22Rv1 (cell line): Measurements from ENCODE around the gene VWC2.

ENCODE experiments used
- ZFX ChIP-seq: fragments of 450-650 bp; IDR thresholded peaks from 2 replicates; pipeline ENCODE4 v1.6.1; 2017; ENCODE audit warnings: antibody characterized with exemption, borderline replicate concordance
- TF ChIP-seq, protein P1 (sequence below): fragments of 450-650 bp; IDR thresholded peaks from 2 replicates; pipeline ENCODE4 v1.5.1; 2017; ENCODE audit warnings: mild to moderate bottlenecking

DNA sequence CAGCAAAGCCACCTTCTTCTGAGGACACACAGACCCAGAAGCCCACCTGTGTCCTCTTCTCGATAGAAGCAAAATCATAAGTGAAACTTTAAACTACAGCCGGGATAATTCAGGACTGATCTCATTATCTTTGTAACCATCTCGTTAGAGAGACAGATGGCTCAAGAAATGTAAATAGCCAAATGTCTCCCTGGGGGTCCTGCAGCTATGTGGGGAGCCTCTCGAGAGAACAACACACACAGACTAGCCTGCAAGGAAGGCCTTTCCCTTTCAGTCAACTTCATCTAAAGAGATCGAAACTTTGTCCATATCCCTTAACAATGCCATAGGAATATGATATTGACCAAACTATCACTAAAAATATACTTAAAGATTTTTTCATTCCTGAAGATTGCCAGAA is 93.5 kb downstream of the VWC2 start:
- TF ChIP-seq, protein P1, sequence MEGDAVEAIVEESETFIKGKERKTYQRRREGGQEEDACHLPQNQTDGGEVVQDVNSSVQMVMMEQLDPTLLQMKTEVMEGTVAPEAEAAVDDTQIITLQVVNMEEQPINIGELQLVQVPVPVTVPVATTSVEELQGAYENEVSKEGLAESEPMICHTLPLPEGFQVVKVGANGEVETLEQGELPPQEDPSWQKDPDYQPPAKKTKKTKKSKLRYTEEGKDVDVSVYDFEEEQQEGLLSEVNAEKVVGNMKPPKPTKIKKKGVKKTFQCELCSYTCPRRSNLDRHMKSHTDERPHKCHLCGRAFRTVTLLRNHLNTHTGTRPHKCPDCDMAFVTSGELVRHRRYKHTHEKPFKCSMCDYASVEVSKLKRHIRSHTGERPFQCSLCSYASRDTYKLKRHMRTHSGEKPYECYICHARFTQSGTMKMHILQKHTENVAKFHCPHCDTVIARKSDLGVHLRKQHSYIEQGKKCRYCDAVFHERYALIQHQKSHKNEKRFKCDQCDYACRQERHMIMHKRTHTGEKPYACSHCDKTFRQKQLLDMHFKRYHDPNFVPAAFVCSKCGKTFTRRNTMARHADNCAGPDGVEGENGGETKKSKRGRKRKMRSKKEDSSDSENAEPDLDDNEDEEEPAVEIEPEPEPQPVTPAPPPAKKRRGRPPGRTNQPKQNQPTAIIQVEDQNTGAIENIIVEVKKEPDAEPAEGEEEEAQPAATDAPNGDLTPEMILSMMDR: no peak
- TF ChIP-seq ZFX: no peak
